Dendritic cell treated with granulocyte-macrophage colony-stimulating factor and Interleukin-4, amounts not matched to agents 40 ng/mL and 50 ng/mL, for 4 days (primary cell): ENCODE measurements around the gene C1orf53.
A peak's percentile ranks its signal among the peaks of the same experiment; 100 is the strongest.

Experiments
- H3K27ac Mint-ChIP-seq: one replicate; pipeline ENCODE4 v1.8.0; 2022; ENCODE audit warnings: mild to moderate bottlenecking, mixed read lengths
- H3K27me3 Mint-ChIP-seq: one replicate; pipeline ENCODE4 v1.8.0; 2022; ENCODE audit warnings: mild to moderate bottlenecking, mixed read lengths
- H3K36me3 Mint-ChIP-seq: one replicate; pipeline ENCODE4 v1.8.0; 2022; ENCODE audit warnings: low read depth, mixed read lengths
- H3K4me1 Mint-ChIP-seq: one replicate; pipeline ENCODE4 v1.8.0; 2022; ENCODE audit warnings: low read depth, mixed read lengths
- H3K4me3 Mint-ChIP-seq: one replicate; pipeline ENCODE4 v1.8.0; 2022; ENCODE audit warnings: mild to moderate bottlenecking, moderate library complexity, mixed read lengths
- H3K9me3 Mint-ChIP-seq: one replicate; pipeline ENCODE4 v1.8.0; 2022; ENCODE audit warnings: mixed read lengths
- intact Hi-C: fragments of 100-400 bp; cut with micrococcal nuclease; formaldehyde crosslinking; loops from one replicate; pipeline ENCODE4 v1.15.0; 2022

C1orf53 gene

GRCh38 chr1:197892684-197893083 is 9.7 kb upstream of the C1orf53 start:
- peaks cover 9% of the 10 kb centered on the region for H3K27me3 Mint-ChIP-seq
- H3K4me1 Mint-ChIP-seq: no peaks in the 10 kb centered on the region

GRCh38 chr1:197896301-197896700 is 6.1 kb upstream of the C1orf53 start:
- peaks cover 7% of the 10 kb centered on the region for H3K9me3 Mint-ChIP-seq
- intact Hi-C loops: no loop called here
- no peaks in the 10 kb centered on the region for H3K4me1 Mint-ChIP-seq
- H3K27ac Mint-ChIP-seq: no peak overlapping the region
- H3K36me3 Mint-ChIP-seq: no peaks in the 10 kb centered on the region
- H3K4me3 Mint-ChIP-seq: no peak overlapping the region
- H3K27me3 Mint-ChIP-seq: peaks cover 18% of the 10 kb centered on the region

More at GRCh38 chr1:197892684-197893083, 9.7 kb upstream of the C1orf53 start:
- Mint-ChIP-seq H3K36me3 (no peaks in the 10 kb centered on the region), H3K9me3 (peaks cover 7% of the 10 kb centered on the region), H3K27ac (no peak overlapping the region), H3K4me3 (no peak overlapping the region)
- intact Hi-C loops: no loop called here

GRCh38 chr1:197899037-197899436 is 3.4 kb upstream of the C1orf53 start:
- Mint-ChIP-seq H3K36me3 (no peaks in the 10 kb centered on the region), H3K9me3 (peaks cover 6% of the 10 kb centered on the region), H3K4me3 (no peak overlapping the region), H3K4me1 (peaks cover 12% of the 10 kb centered on the region), H3K27ac (no peak overlapping the region), H3K27me3 (peaks cover 31% of the 10 kb centered on the region)
- intact Hi-C loops: no loop called here

GRCh38 chr1:197902131-197902453 is 338 bp upstream of the C1orf53 start:
- Mint-ChIP-seq H3K4me1 (peaks cover 12% of the 10 kb centered on the region), H3K4me3 (peak overlapping the region; percentile 83), H3K27ac (peak overlapping the region; percentile 88), H3K27me3 (peaks cover 54% of the 10 kb centered on the region), H3K9me3 (no peaks in the 10 kb centered on the region), H3K36me3 (no peaks in the 10 kb centered on the region)
- intact Hi-C loops: no loop called here

GRCh38 chr1:197903196-197903514 is 725 bp downstream of the C1orf53 start:
- intact Hi-C loops: no loop called here
- H3K9me3 Mint-ChIP-seq: no peaks in the 10 kb centered on the region
- H3K36me3 Mint-ChIP-seq: no peaks in the 10 kb centered on the region
- H3K4me3 Mint-ChIP-seq: peak overlapping the region; percentile 83
- peak overlapping the region; percentile 88 for H3K27ac Mint-ChIP-seq
- peaks cover 12% of the 10 kb centered on the region for H3K4me1 Mint-ChIP-seq
- H3K27me3 Mint-ChIP-seq: peaks cover 51% of the 10 kb centered on the region

- Mint-ChIP-seq H3K4me1 (peaks cover 19% of the 10 kb centered on the region), H3K4me3 (no peak overlapping the region), H3K27ac (no peak overlapping the region), H3K36me3 (no peaks in the 10 kb centered on the region), H3K9me3 (no peaks in the 10 kb centered on the region), H3K27me3 (peaks cover 60% of the 10 kb centered on the region)
- intact Hi-C loops: no loop called here
Measured at GRCh38 chr1:197904126-197904787, 1.8 kb downstream of the C1orf53 start.

GRCh38 chr1:197905699-197906351 is 3.4 kb downstream of the C1orf53 start:
- no peaks in the 10 kb centered on the region for H3K9me3 Mint-ChIP-seq
- no peak overlapping the region for H3K27ac Mint-ChIP-seq
- peaks cover 72% of the 10 kb centered on the region for H3K27me3 Mint-ChIP-seq
- H3K36me3 Mint-ChIP-seq: no peaks in the 10 kb centered on the region
- H3K4me3 Mint-ChIP-seq: no peak overlapping the region
- H3K4me1 Mint-ChIP-seq: peaks cover 28% of the 10 kb centered on the region
- intact Hi-C loops: no loop called here

GRCh38 chr1:197907846-197908616 is 5.6 kb downstream of the C1orf53 start:
- intact Hi-C loops: no loop called here
- Mint-ChIP-seq H3K9me3 (no peaks in the 10 kb centered on the region), H3K36me3 (no peaks in the 10 kb centered on the region), H3K27me3 (peaks cover 92% of the 10 kb centered on the region), H3K4me3 (no peak overlapping the region), H3K27ac (no peak overlapping the region), H3K4me1 (peaks cover 41% of the 10 kb centered on the region)

GRCh38 chr1:197908716-197909220 is 6.3 kb downstream of the C1orf53 start:
- intact Hi-C loops: no loop called here
- Mint-ChIP-seq H3K9me3 (no peaks in the 10 kb centered on the region), H3K4me1 (peaks cover 39% of the 10 kb centered on the region), H3K27me3 (peaks cover 92% of the 10 kb centered on the region), H3K4me3 (no peak overlapping the region), H3K36me3 (no peaks in the 10 kb centered on the region), H3K27ac (no peak overlapping the region)

- Mint-ChIP-seq H3K4me3 (no peak overlapping the region), H3K27me3 (peaks cover 92% of the 10 kb centered on the region), H3K36me3 (no peaks in the 10 kb centered on the region), H3K9me3 (no peaks in the 10 kb centered on the region), H3K4me1 (peaks cover 39% of the 10 kb centered on the region), H3K27ac (no peak overlapping the region)
- intact Hi-C loops: no loop called here
Measured at GRCh38 chr1:197909384-197909783, 7.0 kb downstream of the C1orf53 start.

- H3K27me3 Mint-ChIP-seq: peaks cover 92% of the 10 kb centered on the region
- peaks cover 42% of the 10 kb centered on the region for H3K4me1 Mint-ChIP-seq
- H3K27ac Mint-ChIP-seq: no peak overlapping the region
- intact Hi-C loops: loop anchor here (10.0 kb wide), 1 partner anchor 244 kb away; the partner anchor contains the start of gene NEK7
- H3K9me3 Mint-ChIP-seq: no peaks in the 10 kb centered on the region
- H3K36me3 Mint-ChIP-seq: no peaks in the 10 kb centered on the region
- H3K4me3 Mint-ChIP-seq: no peak overlapping the region
Measured at GRCh38 chr1:197910120-197910991, 7.9 kb downstream of the C1orf53 start.

GRCh38 chr1:197911111-197911856 is 8.9 kb downstream of the C1orf53 start:
- H3K4me3 Mint-ChIP-seq: no peak overlapping the region
- H3K27ac Mint-ChIP-seq: no peak overlapping the region
- H3K9me3 Mint-ChIP-seq: no peaks in the 10 kb centered on the region
- intact Hi-C loops: loop anchor here (10.0 kb wide), 1 partner anchor 244 kb away; the partner anchor contains the start of gene NEK7
- peaks cover 92% of the 10 kb centered on the region for H3K27me3 Mint-ChIP-seq
- H3K4me1 Mint-ChIP-seq: peaks cover 51% of the 10 kb centered on the region
- H3K36me3 Mint-ChIP-seq: no peaks in the 10 kb centered on the region
